HFFc6 (cell line): Measurements from ENCODE around the gene PNPLA7. TPM values are rescaled to one million over a fixed set of nuclear protein-coding genes. Genes with fewer than 3 reads are reported as not detected.
"Not testable (repeated sequence)": the region's sequence is repeated elsewhere in the genome, so short reads cannot be mapped to it uniquely, and the experiment has no call there.

Experiments
- DNase-seq: peaks from one replicate; pipeline ENCODE4 v3.0.0-alpha.2; 2018
- H3K27ac Mint-ChIP-seq: 2 replicates; pipeline ENCODE4 v1.8.0; 2020; ENCODE audit warnings: mild to moderate bottlenecking, mixed read lengths
- H3K27me3 Mint-ChIP-seq: 2 replicates; pipeline ENCODE4 v1.8.0; 2021; ENCODE audit warnings: mild to moderate bottlenecking, moderate library complexity, mixed read lengths; ENCODE audit not compliant: insufficient read depth
- H3K36me3 Mint-ChIP-seq: 2 replicates; pipeline ENCODE4 v1.8.0; 2021; ENCODE audit warnings: low read depth, mixed read lengths
- H3K4me1 Mint-ChIP-seq: 2 replicates; pipeline ENCODE4 v1.8.0; 2020; ENCODE audit warnings: low read depth, mixed read lengths
- H3K4me3 Mint-ChIP-seq: 2 replicates; pipeline ENCODE4 v1.8.0; 2020; ENCODE audit warnings: mild to moderate bottlenecking, moderate library complexity, mixed read lengths
- H3K9me3 Mint-ChIP-seq: 2 replicates; pipeline ENCODE4 v1.8.0; 2020; ENCODE audit warnings: mild to moderate bottlenecking, mixed read lengths
- CTCF ChIP-seq: fragments of 200-600 bp; sonication (generic); IDR thresholded peaks from 2 replicates; pipeline ENCODE4 v1.5.0; 2021; ENCODE audit warnings: antibody characterized with exemption, mild to moderate bottlenecking
- total RNA-seq, 6 experiments: library from RNA; stranded (reverse); fragmentation: NEBNext Ultra II Directional; extraction: Animal tissue kit (Norgen Biotek cat#: 25700); gene quantifications; 2 replicates in 1 of 6; 3 replicates in 5 of 6; pipeline ENCODE4 v1.2.3, GENCODE V29; 2021

Gene PNPLA7
- total RNA-seq, 6 experiments from 2014 or later, result 0.20 to 0.90 (median 0.52) TPM

DNA sequence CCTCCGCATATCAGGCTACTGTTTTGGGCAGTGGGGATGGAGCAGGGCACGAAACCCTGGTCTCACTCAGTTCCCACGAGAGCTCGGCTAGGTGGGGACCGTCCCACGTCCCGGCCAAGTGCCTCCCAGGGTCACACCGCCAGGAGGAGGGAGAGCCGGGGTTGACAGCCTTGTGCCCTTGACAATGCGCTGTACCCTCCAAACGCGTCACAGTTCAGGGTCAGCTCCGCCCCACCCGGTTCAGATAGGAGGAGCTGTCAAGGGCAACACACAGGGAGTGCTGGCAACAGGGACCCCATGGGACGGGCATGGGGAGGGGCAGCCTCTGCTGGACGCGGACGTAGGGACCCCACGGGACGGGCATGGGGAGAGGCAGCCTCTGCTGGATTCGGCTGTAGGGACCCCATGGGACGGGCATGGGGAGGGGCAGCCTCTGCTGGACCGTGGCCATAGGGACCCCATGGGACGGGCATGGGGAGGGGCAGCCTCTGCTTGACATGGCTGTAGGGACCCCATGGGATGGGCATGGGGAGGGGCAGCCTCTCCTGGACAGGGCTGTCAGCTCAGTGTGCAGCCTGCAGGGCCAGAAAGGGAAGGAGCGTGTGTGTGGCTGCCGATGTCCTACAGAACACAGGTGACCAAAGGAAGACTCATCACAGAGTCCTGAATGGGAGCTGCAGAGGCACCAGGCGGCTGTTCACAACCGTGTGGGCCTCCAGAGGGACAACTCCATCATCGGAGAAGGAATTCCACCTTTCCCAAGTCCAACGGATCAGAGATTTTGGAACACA is 29.4 kb downstream of the PNPLA7 start:
- DNase-seq, result no peak
- peaks cover 6% of the 10 kb centered on the region; the same call in 1 of the 2 replicates for H3K4me1 Mint-ChIP-seq
- no peaks in the 10 kb centered on the region for H3K36me3 Mint-ChIP-seq
- H3K9me3 Mint-ChIP-seq, result no peaks in the 10 kb centered on the region; the same call in 1 of the 2 replicates
- H3K27me3 Mint-ChIP-seq, result no peaks in the 10 kb centered on the region; the same call in 1 of the 2 replicates
- TF ChIP-seq CTCF, result no peak
- H3K4me3 Mint-ChIP-seq, result no peak overlapping the region
- H3K27ac Mint-ChIP-seq, result no peak overlapping the region

DNA sequence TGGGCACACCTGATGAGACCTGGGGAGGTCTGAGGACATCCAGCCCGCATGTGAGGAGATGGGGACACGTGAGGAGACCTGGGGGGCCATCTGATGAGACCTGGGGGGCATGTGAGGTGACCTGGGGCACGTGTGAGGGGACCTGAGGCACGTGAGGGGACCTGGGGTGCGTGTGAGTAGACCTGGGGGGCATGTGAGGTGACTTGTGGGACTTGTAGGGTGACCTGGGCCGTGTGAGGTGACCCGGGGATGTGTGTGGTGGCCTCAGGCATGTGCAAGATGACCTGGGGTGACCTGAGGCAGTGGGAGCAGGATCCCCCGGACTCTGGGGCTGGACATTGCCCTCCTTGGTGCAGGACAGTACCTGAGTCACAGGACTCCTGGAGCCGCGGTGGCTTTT is 30.6 kb downstream of the PNPLA7 start:
- H3K4me3 Mint-ChIP-seq, result no peak overlapping the region
- H3K27ac Mint-ChIP-seq, result no peak overlapping the region
- H3K9me3 Mint-ChIP-seq, result no peaks in the 10 kb centered on the region; the same call in 1 of the 2 replicates
- H3K4me1 Mint-ChIP-seq, result no peaks in the 10 kb centered on the region
- TF ChIP-seq CTCF, result no peak
- no peak for DNase-seq
- no peaks in the 10 kb centered on the region; the same call in 1 of the 2 replicates for H3K27me3 Mint-ChIP-seq
- no peaks in the 10 kb centered on the region for H3K36me3 Mint-ChIP-seq

DNA sequence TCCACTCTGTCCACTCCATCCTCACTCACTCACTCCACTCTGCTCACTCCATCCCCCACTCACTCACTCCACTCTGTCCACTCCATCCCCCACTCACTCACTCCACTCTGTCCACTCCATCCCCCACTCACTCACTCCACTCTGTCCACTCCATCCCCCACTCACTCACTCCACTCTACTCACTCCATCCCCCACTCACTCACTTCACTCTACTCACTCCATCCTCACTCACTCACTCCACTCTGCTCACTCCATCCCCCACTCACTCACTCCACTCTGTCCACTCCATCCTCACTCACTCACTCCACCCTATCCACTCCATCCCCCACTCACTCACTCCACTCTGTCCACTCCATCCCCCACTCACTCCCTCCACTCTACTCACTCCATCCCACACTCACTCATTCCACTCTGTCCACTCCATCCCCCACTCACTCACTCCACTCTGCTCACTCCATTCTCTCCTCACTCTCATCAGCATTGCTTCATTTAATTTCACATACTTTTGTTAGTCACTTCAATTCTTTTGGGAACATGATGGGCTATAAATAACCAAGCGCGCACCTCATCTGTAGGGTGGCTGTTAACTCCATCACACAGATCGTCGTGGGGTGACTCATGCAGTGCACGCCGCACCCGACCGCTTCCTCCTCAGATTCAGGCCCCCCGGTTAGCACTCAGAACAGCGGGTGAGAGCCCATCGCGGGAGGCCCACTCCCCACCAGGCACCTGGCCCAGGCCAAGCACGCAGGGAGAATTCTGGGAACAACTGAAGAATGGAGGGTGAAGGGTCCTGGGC is 31.3 kb downstream of the PNPLA7 start:
- not testable (repeated sequence) for H3K36me3 Mint-ChIP-seq, H3K4me1 Mint-ChIP-seq, H3K4me3 Mint-ChIP-seq, H3K27ac Mint-ChIP-seq, DNase-seq, H3K9me3 Mint-ChIP-seq, H3K27me3 Mint-ChIP-seq

GRCh38 chr9:137516144-137516917 is 33.9 kb downstream of the PNPLA7 start:
- DNase-seq, result no peak
- Mint-ChIP-seq H3K4me3 (no peak overlapping the region), H3K27ac (no peak overlapping the region), H3K36me3 (no peaks in the 10 kb centered on the region), H3K27me3 (no peaks in the 10 kb centered on the region), H3K9me3 (no peaks in the 10 kb centered on the region; the same call in 1 of the 2 replicates), H3K4me1 (no peaks in the 10 kb centered on the region)
- TF ChIP-seq CTCF, result no peak

DNA sequence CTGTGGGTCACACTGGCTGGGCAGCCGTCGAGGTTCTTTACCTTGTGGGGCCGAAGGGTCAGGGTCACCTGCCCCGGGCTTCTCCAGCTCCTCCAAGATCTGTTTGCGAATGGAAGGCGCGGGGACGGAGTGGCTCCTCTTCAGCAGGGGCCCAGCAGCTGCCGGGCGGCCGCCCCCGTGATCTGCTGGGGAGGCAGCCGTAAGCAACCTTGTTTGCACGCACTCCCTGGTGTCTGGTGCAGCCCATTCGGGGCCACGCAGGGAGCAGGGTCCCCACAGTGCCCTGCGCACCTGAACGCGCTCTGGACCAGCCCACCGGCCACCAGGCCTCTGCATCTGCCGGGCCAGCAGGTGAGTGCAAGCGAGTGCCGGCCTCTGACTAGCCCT is 34.9 kb downstream of the PNPLA7 start:
- TF ChIP-seq CTCF, result no peak

More for the DNA sequence above, 34.9 kb downstream of the PNPLA7 start:
- no peak for DNase-seq
- no peaks in the 10 kb centered on the region; the same call in 1 of the 2 replicates for H3K9me3 Mint-ChIP-seq
- H3K27ac Mint-ChIP-seq, result no peak overlapping the region
- H3K27me3 Mint-ChIP-seq, result no peaks in the 10 kb centered on the region
- no peaks in the 10 kb centered on the region for H3K36me3 Mint-ChIP-seq
- H3K4me1 Mint-ChIP-seq, result no peaks in the 10 kb centered on the region
- no peak overlapping the region for H3K4me3 Mint-ChIP-seq
